Pulmonary artery endothelial cell (primary cell): ENCODE results near the gene MOXD1. TPM values are rescaled to one million over a fixed set of nuclear protein-coding genes. Genes with fewer than 3 reads are reported as not detected.

ENCODE experiments used
- total RNA-seq: library from RNA; depleted of rRNA; stranded (reverse); fragments of >200 nt; gene quantifications from 2 replicates; pipeline ENCODE4 v1.2.3, GENCODE V29; 2014

The MOXD1 gene
- total RNA-seq, 1 donor from 2014 or later: 0.07 TPM

Other genes starting within 250 kb of the MOXD1 start
- gene STX7, start 111.6 kb upstream of the MOXD1 start, total RNA-seq: 54.1 and 73.0 TPM in 2 replicates
- not detected in 2 replicates for gene TAAR9, start 136.8 kb upstream of the MOXD1 start, total RNA-seq
- not detected in 2 replicates for gene TAAR8, start 151.2 kb upstream of the MOXD1 start, total RNA-seq
- gene TAAR6, start 168.8 kb upstream of the MOXD1 start, total RNA-seq: not detected in 2 replicates
- not detected in 2 replicates for gene TAAR5, start 188.3 kb upstream of the MOXD1 start, total RNA-seq
- gene TAAR2, start 222.8 kb upstream of the MOXD1 start, total RNA-seq: not detected in 2 replicates